Measurements from ENCODE around the gene DMRT3. TPM values are rescaled to one million over a fixed set of nuclear protein-coding genes. Genes with fewer than 3 reads are reported as not detected.

The DMRT3 gene
- total RNA-seq, 5 donors from 2014 or later (not counting 1 experiment from before 2014, with no cell fraction given), result not detected

GRCh38 chr9:1024112-1024511, 47.7 kb downstream of the DMRT3 start:
- ChIA-PET POLR2A (no interaction called here), CTCF (no interaction called here)
- no peak for ATAC-seq (replicated peaks in 1 of 4)
- H3K4me3 Mint-ChIP-seq, result no peak overlapping the region
- 60% methylated on average over 1 of the region's 1 CpG for WGBS (ENCODE audit: insufficient coverage)
- no peak overlapping the region for H3K4me3 ChIP-seq (ENCODE audit: control insufficient read depth in 1 of 2, extremely low read depth in 1 of 2, low read length in 1 of 2)
- no peak for DNase-seq
- H3K27ac ChIP-seq (ENCODE audit: low read length), result no peak overlapping the region
- H3K27me3 Mint-ChIP-seq, result peaks cover 27 to 28% of the 10 kb centered on the region in 2 donors
- H3K4me1 ChIP-seq (ENCODE audit: control insufficient read depth in 1 of 2, extremely low read depth in 1 of 2, insufficient read depth in 2 of 2, low read length in 2 of 2), result no peaks in the 10 kb centered on the region
- no peaks in the 10 kb centered on the region for H3K4me1 Mint-ChIP-seq
- H3K27ac Mint-ChIP-seq, result no peak overlapping the region
- H3K27me3 ChIP-seq (replicated peaks in 1 of 2; ENCODE audit: control insufficient read depth in 2 of 2, extremely low read depth in 1 of 2, insufficient read depth in 2 of 2, low read length in 1 of 2), result peaks cover 0 to 19% of the 10 kb centered on the region in 2 experiments
- H3K9me3 Mint-ChIP-seq, result peaks cover 0 to 5% (median 0%) of the 10 kb centered on the region in 3 donors
- no peaks in the 10 kb centered on the region for H3K36me3 Mint-ChIP-seq
- H3K36me3 ChIP-seq (ENCODE audit: control insufficient read depth in 2 of 2, extremely low read depth in 1 of 2, insufficient read depth in 1 of 2, low read length in 1 of 2), result no peaks in the 10 kb centered on the region
- no peaks in the 10 kb centered on the region for H3K9me3 ChIP-seq

GRCh38 chr9:1025131-1025530, 48.7 kb downstream of the DMRT3 start:
- Mint-ChIP-seq H3K4me3 (no peak overlapping the region), H3K9me3 (peaks cover 0 to 5% (median 0%) of the 10 kb centered on the region in 3 donors), H3K4me1 (no peaks in the 10 kb centered on the region), H3K27me3 (peaks cover 27 to 31% of the 10 kb centered on the region in 2 donors), H3K36me3 (no peaks in the 10 kb centered on the region), H3K27ac (no peak overlapping the region)
- 73% methylated on average over 4 of the region's 8 CpGs for WGBS (ENCODE audit: insufficient coverage)
- ChIA-PET CTCF (no interaction called here), POLR2A (no interaction called here)
- peaks cover 0 to 18% of the 10 kb centered on the region in 2 experiments for H3K27me3 ChIP-seq (replicated peaks in 1 of 2; ENCODE audit: control insufficient read depth in 2 of 2, extremely low read depth in 1 of 2, insufficient read depth in 2 of 2, low read length in 1 of 2)
- DNase-seq, result no peak
- no peak overlapping the region for H3K27ac ChIP-seq (ENCODE audit: low read length)
- no peak overlapping the region for H3K4me3 ChIP-seq (ENCODE audit: control insufficient read depth in 1 of 2, extremely low read depth in 1 of 2, low read length in 1 of 2)
- no peaks in the 10 kb centered on the region for H3K4me1 ChIP-seq (ENCODE audit: control insufficient read depth in 1 of 2, extremely low read depth in 1 of 2, insufficient read depth in 2 of 2, low read length in 2 of 2)
- H3K36me3 ChIP-seq (ENCODE audit: control insufficient read depth in 2 of 2, extremely low read depth in 1 of 2, insufficient read depth in 1 of 2, low read length in 1 of 2), result no peaks in the 10 kb centered on the region
- ATAC-seq (replicated peaks in 1 of 4), result no peak
- H3K9me3 ChIP-seq, result no peaks in the 10 kb centered on the region

DNA sequence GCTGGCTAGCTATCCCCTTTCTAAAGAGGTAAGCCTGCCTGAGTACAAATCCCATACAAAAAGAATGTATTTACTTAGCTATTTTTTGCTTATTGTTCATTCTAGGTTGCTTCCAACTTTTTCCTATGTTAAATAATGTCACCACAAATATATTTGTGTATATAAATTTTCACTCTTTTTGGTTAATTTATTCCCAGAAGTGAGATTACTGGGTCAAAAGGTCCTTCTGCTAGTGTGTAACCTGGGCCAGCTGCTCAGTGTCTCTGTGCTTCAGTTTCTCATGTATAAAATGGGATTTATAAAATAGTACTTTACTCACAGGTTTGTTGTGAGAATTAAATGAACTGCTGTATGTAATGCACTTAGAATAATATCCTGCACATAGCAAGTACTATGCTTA, 49.8 kb downstream of the DMRT3 start:
- Mint-ChIP-seq H3K27me3 (peaks cover 27 to 30% of the 10 kb centered on the region in 2 donors), H3K4me3 (no peak overlapping the region), H3K4me1 (no peaks in the 10 kb centered on the region), H3K27ac (no peak overlapping the region), H3K9me3 (peaks cover 0 to 5% (median 0%) of the 10 kb centered on the region in 3 donors), H3K36me3 (no peaks in the 10 kb centered on the region)
- Histone ChIP-seq H3K36me3 (ENCODE audit: control insufficient read depth in 2 of 2, extremely low read depth in 1 of 2, insufficient read depth in 1 of 2, low read length in 1 of 2) (no peaks in the 10 kb centered on the region), H3K4me3 (ENCODE audit: control insufficient read depth in 1 of 2, extremely low read depth in 1 of 2, low read length in 1 of 2) (no peak overlapping the region), H3K27ac (ENCODE audit: low read length) (no peak overlapping the region), H3K9me3 (no peaks in the 10 kb centered on the region), H3K27me3 (replicated peaks in 1 of 2; ENCODE audit: control insufficient read depth in 2 of 2, extremely low read depth in 1 of 2, insufficient read depth in 2 of 2, low read length in 1 of 2) (peaks cover 0 to 19% of the 10 kb centered on the region in 2 experiments), H3K4me1 (ENCODE audit: control insufficient read depth in 1 of 2, extremely low read depth in 1 of 2, insufficient read depth in 2 of 2, low read length in 2 of 2) (no peaks in the 10 kb centered on the region)
- ATAC-seq (replicated peaks in 1 of 4) (no peak), DNase-seq (no peak)
- POLR2A ChIA-PET, result no interaction called here
- CTCF ChIA-PET, result no interaction called here

DNA sequence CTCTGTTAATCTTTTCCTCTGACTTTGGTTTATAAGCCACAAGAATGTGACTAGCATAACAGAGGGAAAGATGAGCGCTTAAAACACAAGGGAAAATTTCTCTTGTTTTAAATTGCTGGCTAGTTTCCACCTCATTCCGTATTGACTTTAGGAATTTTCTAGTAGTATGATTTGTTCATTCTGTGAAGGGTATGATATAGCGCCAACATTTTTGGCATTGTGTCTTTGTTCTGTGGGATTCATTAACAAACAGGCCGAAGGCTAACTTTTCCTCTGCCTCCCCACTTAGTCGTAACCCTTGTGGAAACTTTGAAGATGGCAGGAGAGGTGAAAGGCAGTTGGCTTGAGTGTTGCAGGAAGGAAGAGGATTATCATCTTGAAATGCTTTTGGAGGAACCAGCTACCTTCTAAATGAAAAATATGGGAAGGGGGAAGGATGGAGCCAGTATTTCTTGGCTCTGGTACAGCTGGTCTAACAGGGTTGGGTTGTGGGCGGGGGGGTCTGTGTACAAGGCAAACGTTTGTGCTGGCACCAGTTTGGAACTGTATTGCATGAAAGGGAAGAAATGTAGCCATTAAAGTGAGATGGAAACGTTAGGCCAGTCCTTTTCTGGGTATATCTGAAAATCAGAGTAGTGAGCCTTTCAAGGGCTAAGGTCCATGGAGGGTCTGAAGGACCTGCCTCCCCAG, 52.2 kb downstream of the DMRT3 start:
- H3K4me1 Mint-ChIP-seq, result no peaks in the 10 kb centered on the region
- peaks cover 0 to 24% of the 10 kb centered on the region in 2 experiments for H3K27me3 ChIP-seq (replicated peaks in 1 of 2; ENCODE audit: control insufficient read depth in 2 of 2, extremely low read depth in 1 of 2, insufficient read depth in 2 of 2, low read length in 1 of 2)
- ATAC-seq (replicated peaks in 1 of 4) (no peak), DNase-seq (no peak)
- 51% methylated on average over 3 of the region's 8 CpGs for WGBS (ENCODE audit: insufficient coverage)
- no peak overlapping the region for H3K27ac ChIP-seq (ENCODE audit: low read length)
- no peaks in the 10 kb centered on the region for H3K4me1 ChIP-seq (ENCODE audit: control insufficient read depth in 1 of 2, extremely low read depth in 1 of 2, insufficient read depth in 2 of 2, low read length in 2 of 2)
- CTCF ChIA-PET, result interaction anchor here in 1 of 2 donors (1.1 kb wide), 1 partner anchor 17 kb away, joined by 3 read pairs; no protein-coding TSS in a partner anchor
- H3K4me3 Mint-ChIP-seq, result no peak overlapping the region
- POLR2A ChIA-PET, result no interaction called here
- no peaks in the 10 kb centered on the region for H3K9me3 Mint-ChIP-seq
- H3K4me3 ChIP-seq (ENCODE audit: control insufficient read depth in 1 of 2, extremely low read depth in 1 of 2, low read length in 1 of 2), result no peak overlapping the region
- H3K27me3 Mint-ChIP-seq, result peaks cover 34 to 44% of the 10 kb centered on the region in 2 donors
- H3K9me3 ChIP-seq, result no peaks in the 10 kb centered on the region
- no peak overlapping the region for H3K27ac Mint-ChIP-seq
- H3K36me3 ChIP-seq (ENCODE audit: control insufficient read depth in 2 of 2, extremely low read depth in 1 of 2, insufficient read depth in 1 of 2, low read length in 1 of 2), result no peaks in the 10 kb centered on the region
- H3K36me3 Mint-ChIP-seq, result no peaks in the 10 kb centered on the region

- ChIA-PET CTCF (interaction anchor here in 1 of 2 donors (0.6 kb wide), 1 partner anchor 339 kb away, joined by 4 read pairs; no protein-coding TSS in a partner anchor), POLR2A (no interaction called here)
- Mint-ChIP-seq H3K9me3 (no peaks in the 10 kb centered on the region), H3K27ac (no peak overlapping the region), H3K4me3 (no peak overlapping the region), H3K4me1 (no peaks in the 10 kb centered on the region), H3K27me3 (peaks cover 32 to 35% of the 10 kb centered on the region in 2 donors), H3K36me3 (no peaks in the 10 kb centered on the region)
- H3K4me1 ChIP-seq (ENCODE audit: control insufficient read depth in 1 of 2, extremely low read depth in 1 of 2, insufficient read depth in 2 of 2, low read length in 2 of 2), result no peaks in the 10 kb centered on the region
- H3K27me3 ChIP-seq (replicated peaks in 1 of 2; ENCODE audit: control insufficient read depth in 2 of 2, extremely low read depth in 1 of 2, insufficient read depth in 2 of 2, low read length in 1 of 2), result peaks cover 0 to 11% of the 10 kb centered on the region in 2 experiments
- DNase-seq, result no peak
- no peaks in the 10 kb centered on the region for H3K36me3 ChIP-seq (ENCODE audit: control insufficient read depth in 2 of 2, extremely low read depth in 1 of 2, insufficient read depth in 1 of 2, low read length in 1 of 2)
- no peak overlapping the region for H3K27ac ChIP-seq (ENCODE audit: low read length)
- 74% methylated on average over 7 of the region's 14 CpGs for WGBS (ENCODE audit: insufficient coverage)
- no peak for ATAC-seq (replicated peaks in 1 of 4)
- H3K4me3 ChIP-seq (ENCODE audit: control insufficient read depth in 1 of 2, extremely low read depth in 1 of 2, low read length in 1 of 2), result no peak overlapping the region
- no peaks in the 10 kb centered on the region for H3K9me3 ChIP-seq
Measured at GRCh38 chr9:1031951-1032601, 55.6 kb downstream of the DMRT3 start.

DNA sequence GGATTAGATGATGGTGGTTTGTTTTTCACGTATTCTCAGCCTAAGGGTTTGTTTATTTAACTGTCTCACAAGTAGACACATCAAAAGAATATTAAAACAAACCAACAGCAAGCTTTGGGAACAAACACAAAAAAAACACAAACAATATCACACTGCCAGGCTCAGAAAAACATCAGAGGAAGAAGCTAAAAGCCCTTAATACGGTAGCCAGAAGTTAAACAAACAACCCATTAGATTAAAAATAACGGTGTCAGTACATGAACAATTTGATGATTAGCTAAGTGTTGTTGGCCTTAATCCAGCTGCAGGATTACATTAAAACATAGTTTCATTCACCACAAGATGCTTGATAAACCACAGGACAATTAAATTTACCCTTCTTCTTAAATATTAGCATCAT, 57.8 kb downstream of the DMRT3 start:
- H3K27ac Mint-ChIP-seq, result no peak overlapping the region
- no peak overlapping the region for H3K4me3 ChIP-seq (ENCODE audit: control insufficient read depth in 1 of 2, extremely low read depth in 1 of 2, low read length in 1 of 2)
- peaks cover 6 to 11% of the 10 kb centered on the region in 2 experiments for H3K27me3 ChIP-seq (replicated peaks in 1 of 2; ENCODE audit: control insufficient read depth in 2 of 2, extremely low read depth in 1 of 2, insufficient read depth in 2 of 2, low read length in 1 of 2)
- no peak for ATAC-seq (replicated peaks in 1 of 4)
- H3K4me1 Mint-ChIP-seq, result no peaks in the 10 kb centered on the region
- ChIA-PET POLR2A (no interaction called here), CTCF (no interaction called here)
- no CpG with 5 or more reads among the region's 3 CpGs for WGBS (ENCODE audit: insufficient coverage)
- H3K36me3 Mint-ChIP-seq, result no peaks in the 10 kb centered on the region
- peaks cover 32 to 33% of the 10 kb centered on the region in 2 donors for H3K27me3 Mint-ChIP-seq
- H3K36me3 ChIP-seq (ENCODE audit: control insufficient read depth in 2 of 2, extremely low read depth in 1 of 2, insufficient read depth in 1 of 2, low read length in 1 of 2), result no peaks in the 10 kb centered on the region
- H3K4me1 ChIP-seq (ENCODE audit: control insufficient read depth in 1 of 2, extremely low read depth in 1 of 2, insufficient read depth in 2 of 2, low read length in 2 of 2), result no peaks in the 10 kb centered on the region
- H3K4me3 Mint-ChIP-seq, result no peak overlapping the region
- no peak for DNase-seq
- no peaks in the 10 kb centered on the region for H3K9me3 Mint-ChIP-seq
- no peak overlapping the region for H3K27ac ChIP-seq (ENCODE audit: low read length)
- H3K9me3 ChIP-seq, result no peaks in the 10 kb centered on the region
